Breast epithelium (tissue), 3 donors: ENCODE results near the gene GPR39.

Experiments
- CTCF ChIP-seq, 3 donors: fragments of 450-650 bp; IDR thresholded peaks; one replicate each; pipeline ENCODE4 v1.5.1; 2016 to 2017; ENCODE audit warnings: antibody characterized with exemption in 3 of 3, mild to moderate bottlenecking in 3 of 3, moderate library complexity in 3 of 3
- POLR2A ChIP-seq: fragments of 450-650 bp; IDR thresholded peaks from one replicate; pipeline ENCODE4 v1.6.1; 2016; ENCODE audit warnings: antibody characterized with exemption, mild to moderate bottlenecking, moderate library complexity
- POLR2AphosphoS5 ChIP-seq, 3 donors: sonication (generic); formaldehyde crosslinking; IDR thresholded peaks; one replicate each; pipeline ENCODE4 v1.6.1; 2017; ENCODE audit warnings: antibody characterized with exemption in 3 of 3

GRCh38 chr2:132489150-132489549 is 72.5 kb downstream of the GPR39 start:
- TF ChIP-seq POLR2A = no peak
- no peak for TF ChIP-seq CTCF (IDR thresholded peaks at IDR 0.05)
- no peak for TF ChIP-seq POLR2AphosphoS5 (IDR thresholded peaks at IDR 0.05)
